GM19035 (cell line): ENCODE results near the gene GRIP2.

Source experiments
- ATAC-seq: cut with Tn5 transposase; IDR thresholded peaks from one replicate; pipeline ENCODE4 v1.9.1; 2021; ENCODE audit not compliant: unreplicated experiment

Gene GRIP2

DNA sequence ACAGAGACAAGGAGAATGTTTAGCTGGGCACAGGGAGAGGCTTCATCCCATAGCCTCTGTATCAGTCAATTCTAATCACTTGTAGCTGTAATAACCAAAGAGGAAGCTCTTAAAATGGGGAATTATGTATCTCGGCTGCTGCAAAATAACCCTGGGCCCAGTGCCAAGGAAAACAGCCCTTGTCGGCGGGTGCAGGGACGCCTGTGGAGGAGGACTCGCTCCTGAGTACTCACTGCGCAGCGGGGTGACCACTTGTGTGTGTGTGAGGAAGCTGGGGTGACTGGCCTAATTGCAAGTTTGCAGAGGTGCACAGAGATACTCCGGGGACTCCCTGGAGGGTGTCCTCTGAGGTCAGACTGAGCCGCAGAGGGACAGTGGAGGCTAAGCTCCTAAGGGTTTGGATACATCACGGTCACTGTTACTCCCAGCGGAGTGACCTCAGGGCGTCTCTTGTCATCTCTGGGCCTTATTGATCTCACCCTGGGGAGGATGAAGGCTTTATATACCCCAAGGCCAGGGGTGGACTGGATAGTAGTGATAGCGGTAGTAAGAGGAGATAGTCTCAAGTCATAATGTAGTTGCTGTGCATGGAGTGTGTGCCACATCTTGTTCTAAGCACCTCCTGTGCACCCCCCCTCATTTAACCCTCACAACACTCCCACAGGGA is 100.5 kb downstream of the GRIP2 start:
- ATAC-seq = no peak
